GM19452 (cell line): ENCODE measurements around the gene DHRS11.
"Not testable (repeated sequence)": the region's sequence is repeated elsewhere in the genome, so short reads cannot be mapped to it uniquely, and the experiment has no call there.

ENCODE experiments used
- ATAC-seq: cut with Tn5 transposase; IDR thresholded peaks from one replicate; pipeline ENCODE4 v1.9.1; 2021; ENCODE audit not compliant: unreplicated experiment

DHRS11 gene

DNA sequence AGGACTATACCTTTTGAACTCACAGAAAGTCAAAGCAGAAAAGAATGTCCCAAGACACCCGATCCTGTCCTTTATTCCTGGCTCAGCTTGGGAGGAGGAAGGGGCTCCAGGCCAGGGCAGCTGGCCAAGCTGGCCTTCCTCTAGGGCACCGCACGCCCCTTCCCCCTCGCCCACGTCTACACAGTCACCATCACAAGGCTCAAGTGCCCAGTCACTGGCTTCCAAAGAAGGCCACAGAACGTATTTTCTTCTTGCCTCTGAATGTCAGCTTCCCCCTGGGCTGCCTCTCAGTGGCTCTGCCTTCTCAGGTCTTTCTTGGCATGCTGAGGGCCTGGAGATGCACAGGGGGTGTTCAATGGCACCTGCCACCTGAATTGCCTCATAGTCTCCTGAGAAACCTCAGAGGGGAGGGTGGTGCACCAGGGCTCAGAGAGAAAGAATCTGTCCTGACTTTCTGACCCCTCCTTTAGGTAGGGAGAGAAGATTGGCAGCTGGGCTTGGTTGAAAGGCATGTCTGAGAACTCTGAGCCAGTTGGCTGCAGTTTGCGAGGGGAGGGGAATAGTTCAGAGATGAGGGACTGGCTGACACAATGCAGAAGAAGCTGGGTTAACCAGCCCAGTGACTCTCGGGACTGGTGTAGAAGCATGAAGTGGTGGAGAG is 2.1 kb downstream of the DHRS11 start:
- ATAC-seq = no peak

DNA sequence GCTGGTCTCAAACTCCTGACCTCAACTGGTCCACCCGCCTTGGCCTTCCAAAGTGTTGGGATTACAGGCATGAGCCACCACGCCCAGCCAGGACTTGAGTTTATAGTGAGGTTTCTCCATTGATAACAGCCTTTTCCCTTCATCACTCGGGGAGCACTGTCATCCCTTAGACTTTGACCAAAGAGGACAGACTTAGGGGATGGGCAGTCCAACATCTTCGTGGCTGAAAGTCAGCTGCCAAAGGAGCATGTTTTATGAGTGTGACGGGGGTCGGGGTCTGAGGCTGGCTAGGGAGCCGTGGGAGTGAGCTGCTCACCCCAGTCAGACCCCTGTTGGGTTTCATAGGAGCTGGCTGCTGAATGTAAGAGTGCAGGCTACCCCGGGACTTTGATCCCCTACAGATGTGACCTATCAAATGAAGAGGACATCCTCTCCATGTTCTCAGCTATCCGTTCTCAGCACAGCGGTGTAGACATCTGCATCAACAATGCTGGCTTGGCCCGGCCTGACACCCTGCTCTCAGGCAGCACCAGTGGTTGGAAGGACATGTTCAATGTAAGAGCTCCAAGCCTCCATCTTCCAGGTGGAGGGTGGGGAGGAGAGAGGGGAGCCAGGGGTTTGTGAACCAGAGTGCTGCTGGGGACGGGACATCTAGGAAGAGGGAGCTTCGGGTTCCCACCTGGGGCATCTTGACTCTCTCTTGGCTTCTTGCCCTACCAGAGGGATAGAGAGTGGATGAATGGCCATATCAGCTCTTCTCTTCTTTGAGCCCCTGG is 3.1 kb downstream of the DHRS11 start:
- no peak for ATAC-seq

DNA sequence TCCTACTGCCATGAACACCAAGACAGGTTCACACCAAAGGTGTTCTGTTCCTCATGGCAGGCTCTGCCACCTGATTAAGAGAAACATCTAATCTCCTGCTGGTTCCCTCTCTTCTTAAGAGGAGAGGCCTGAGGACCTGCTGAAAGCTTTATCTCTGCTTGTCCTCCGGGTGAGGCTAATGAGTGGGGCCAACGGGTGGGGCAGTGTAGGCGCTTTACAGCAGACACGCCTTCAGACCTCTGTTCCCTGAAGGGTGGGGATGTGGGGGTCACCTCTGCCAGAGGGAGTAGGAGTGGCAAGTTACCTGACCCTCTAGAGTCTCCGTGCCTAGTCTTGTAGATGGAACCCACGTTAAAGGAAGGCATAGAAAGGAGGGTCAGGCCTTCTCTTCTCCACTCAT is 5.5 kb downstream of the DHRS11 start:
- ATAC-seq = no peak

DNA sequence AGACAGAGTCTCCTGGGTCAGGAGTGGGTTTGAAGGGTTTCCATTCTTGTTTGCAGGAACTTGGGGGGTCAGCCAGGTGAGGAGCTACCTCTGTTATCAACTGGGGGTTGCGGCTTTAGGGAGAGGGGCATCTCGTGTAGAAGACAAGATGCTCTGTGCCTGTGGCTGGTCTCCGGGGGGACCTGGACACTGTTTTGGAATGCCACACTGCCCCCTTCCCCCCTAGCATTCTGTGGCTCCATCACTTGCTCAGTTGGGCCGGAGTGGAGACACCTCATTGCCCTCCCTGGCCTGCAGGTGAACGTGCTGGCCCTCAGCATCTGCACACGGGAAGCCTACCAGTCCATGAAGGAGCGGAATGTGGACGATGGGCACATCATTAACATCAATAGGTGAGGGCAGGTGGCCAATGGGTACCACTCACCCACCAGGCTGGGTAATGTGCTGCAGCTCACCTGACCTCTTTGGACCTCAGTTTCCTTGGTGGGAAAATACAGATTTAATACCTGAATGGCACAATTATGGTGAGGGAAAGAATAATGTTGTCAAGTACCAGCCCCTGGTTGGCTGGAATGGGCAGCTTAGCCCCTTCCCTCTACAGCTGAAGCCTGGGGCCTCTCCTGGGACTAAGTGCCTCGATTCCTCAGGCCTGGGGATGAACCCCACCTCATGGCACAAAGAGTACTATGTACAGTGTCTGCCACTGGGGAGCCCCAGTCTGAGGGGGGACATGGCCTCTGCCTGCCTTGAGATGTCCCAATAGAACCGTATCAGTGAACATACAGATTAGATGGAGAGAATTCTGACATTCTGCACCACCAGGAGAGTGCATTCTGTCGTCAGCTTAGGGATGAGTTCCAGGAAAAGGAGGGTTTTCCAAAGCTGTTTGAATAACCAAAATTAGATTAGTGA is 6.4 kb downstream of the DHRS11 start:
- no peak for ATAC-seq

- ATAC-seq = no peak
Observed at GRCh38 chr17:36598951-36599401, 7.3 kb downstream of the DHRS11 start.

GRCh38 chr17:36599546-36600250 is 8.0 kb downstream of the DHRS11 start:
- ATAC-seq = no peak

DNA sequence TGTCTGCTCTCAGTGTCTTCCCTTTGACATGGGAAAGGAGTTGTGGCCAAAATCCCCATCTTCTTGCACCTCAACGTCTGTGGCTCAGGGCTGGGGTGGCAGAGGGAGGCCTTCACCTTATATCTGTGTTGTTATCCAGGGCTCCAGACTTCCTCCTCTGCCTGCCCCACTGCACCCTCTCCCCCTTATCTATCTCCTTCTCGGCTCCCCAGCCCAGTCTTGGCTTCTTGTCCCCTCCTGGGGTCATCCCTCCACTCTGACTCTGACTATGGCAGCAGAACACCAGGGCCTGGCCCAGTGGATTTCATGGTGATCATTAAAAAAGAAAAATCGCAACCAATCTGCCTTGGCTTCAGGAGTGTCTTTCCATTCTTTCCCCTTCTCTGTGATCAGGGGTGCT is 8.8 kb downstream of the DHRS11 start:
- ATAC-seq = no peak

GRCh38 chr17:36600936-36601302 is 9.2 kb downstream of the DHRS11 start:
- no peak for ATAC-seq

GRCh38 chr17:36601303-36602029 is 9.8 kb downstream of the DHRS11 start, which contains the start of gene MRM1:
MRM1 (plus strand) TSS chr17:36601583; CDS start chr17:36601811, 228 bp downstream.
- peak; percentile 81 for ATAC-seq

DNA sequence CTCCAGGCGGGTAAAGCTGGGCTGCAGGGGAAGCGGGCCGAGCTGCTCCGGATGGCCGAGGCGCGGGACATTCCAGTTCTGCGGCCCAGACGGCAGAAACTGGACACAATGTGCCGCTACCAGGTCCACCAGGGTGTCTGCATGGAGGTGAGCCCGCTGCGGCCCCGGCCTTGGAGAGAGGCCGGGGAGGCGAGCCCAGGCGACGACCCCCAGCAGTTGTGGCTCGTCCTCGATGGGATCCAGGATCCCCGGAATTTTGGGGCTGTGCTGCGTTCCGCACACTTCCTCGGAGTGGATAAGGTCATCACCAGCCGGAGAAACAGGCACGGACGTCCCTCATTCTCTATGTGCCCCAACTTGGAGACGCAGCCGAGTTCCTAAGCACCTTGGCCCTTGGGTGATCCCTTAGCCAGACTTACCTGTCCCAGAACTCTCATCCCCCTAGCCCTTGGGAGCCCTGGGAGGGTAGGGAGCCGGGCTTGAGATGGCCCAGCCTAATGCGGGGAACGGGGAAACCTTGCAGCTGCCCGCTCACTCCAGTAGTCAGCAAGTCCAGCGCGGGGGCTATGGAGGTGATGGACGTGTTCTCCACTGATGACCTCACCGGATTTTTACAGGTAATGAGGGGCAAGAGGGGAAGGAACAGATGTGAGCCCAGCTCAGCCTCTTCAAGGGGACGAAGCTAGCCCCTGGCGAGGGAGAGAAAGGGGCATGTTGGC is 10.5 kb downstream of the DHRS11 start:
- no peak for ATAC-seq

GRCh38 chr17:36602924-36603384 is 11.3 kb downstream of the DHRS11 start:
- no peak for ATAC-seq

- not testable (repeated sequence) for ATAC-seq
Observed at GRCh38 chr17:36605028-36605427, 13.3 kb downstream of the DHRS11 start.

- ATAC-seq = no peak
Observed at GRCh38 chr17:36608280-36608679, 16.6 kb downstream of the DHRS11 start.

DNA sequence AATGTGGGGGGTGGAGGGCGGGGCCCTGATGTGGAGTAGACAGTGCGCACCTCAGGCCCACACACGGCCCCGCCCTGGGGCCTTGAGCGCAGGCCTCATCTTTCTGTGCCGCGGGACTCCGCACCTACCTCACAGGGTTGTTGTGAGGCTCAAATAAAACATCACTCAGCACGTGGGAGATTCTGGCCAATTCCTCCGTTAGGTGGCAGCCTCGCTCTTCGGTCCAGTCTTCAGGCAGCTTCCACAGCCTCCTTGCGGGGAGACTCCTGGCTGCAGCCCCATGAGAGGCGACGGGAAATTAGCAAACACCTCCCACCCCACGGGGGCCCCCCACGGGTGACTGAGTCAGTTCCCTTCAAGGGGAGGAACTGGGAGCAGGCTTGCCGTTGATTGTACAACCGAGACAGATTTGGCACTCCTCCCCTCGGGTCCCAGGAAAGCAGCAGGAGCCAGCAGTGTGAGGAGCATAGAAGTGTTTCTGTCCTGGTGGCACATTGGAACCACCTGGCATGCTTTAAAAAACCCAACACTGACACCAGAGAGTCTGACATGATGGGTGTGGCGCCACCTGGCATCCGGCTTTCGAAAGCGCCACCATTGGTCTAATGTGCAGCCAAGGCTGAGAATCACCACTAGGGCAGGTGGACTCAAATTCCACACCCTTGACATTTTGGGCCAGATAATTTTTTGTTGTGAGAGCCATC is 17.3 kb downstream of the DHRS11 start:
- ATAC-seq = no peak

- no peak for ATAC-seq
Observed at GRCh38 chr17:36609498-36609862, 17.8 kb downstream of the DHRS11 start.

- ATAC-seq = no peak
Observed at GRCh38 chr17:36610474-36610873, 18.8 kb downstream of the DHRS11 start.

DNA sequence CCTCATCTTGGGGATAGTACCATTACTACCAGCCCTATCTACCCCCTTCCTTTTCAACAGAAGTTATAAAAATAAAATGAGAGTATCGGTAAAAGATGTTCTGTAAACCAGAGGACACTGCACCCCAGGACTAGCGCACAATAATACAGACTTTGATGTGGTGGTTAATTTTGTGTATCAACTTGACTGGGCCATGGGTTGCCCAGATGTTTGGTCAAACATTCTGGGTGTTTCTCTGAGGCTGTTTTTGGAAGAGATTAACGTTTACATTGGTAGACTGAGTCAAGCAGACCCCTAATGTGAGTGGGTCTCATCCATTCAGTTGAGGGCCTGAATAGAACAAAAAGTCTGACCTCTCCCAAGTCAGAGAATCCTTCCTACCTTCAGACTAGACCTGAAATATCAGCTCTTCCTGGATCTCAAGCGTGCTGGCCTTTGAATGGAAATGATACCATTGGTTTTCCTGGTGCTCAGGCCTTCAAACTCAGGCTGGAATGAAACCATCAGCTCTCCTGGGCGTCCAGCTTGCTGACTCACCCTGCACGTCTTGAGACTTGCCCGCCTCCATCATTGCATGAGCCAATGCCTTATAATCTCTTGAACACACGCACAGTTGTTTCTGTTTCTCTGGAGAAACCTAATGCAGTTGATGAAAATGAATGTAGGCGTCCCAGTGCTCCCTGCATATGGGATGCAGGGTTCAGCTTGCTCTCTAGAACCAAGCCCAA is 19.8 kb downstream of the DHRS11 start:
- no peak for ATAC-seq

- no peak for ATAC-seq
Observed at GRCh38 chr17:36612323-36612722, 20.6 kb downstream of the DHRS11 start.
